ENCODE data around the gene ATP2A1.

GRCh38 chr16:28836761-28837064 is 41.6 kb upstream of the ATP2A1 start:
- TF ChIP-seq CTCF (IDR thresholded peaks at IDR 0.05) (no peak), POLR2A (IDR thresholded peaks at IDR 0.05) (no peak), POLR2AphosphoS5 (IDR thresholded peaks at IDR 0.05) (no peak), EP300 (IDR thresholded peaks at IDR 0.05) (no peak)
